Prostate gland (tissue), 2 donors: ENCODE measurements around the gene MRLN. TPM values are rescaled to one million over a fixed set of nuclear protein-coding genes. Genes with fewer than 3 reads are reported as not detected.

ENCODE experiments used
- DNase-seq: peaks from one replicate; pipeline ENCODE4 v3.0.0-alpha.2; 2019; ENCODE audit warnings: low spot score
- H3K27ac ChIP-seq, 2 donors: fragments of 200-600 bp; sonication (generic); 2 replicates each; pipeline ENCODE4 v1.5.1; 2017 to 2019
- H3K27me3 ChIP-seq: fragments of 200-600 bp; sonication (generic); replicated peaks from 2 replicates; pipeline ENCODE4 v1.5.1; 2019; ENCODE audit not compliant: insufficient read depth
- H3K36me3 ChIP-seq, 2 donors: fragments of 200-600 bp; sonication (generic); 1 replicate in 1 of 2; 2 replicates in 1 of 2; pipeline versions ENCODE4 v1.5.1 to v1.8.1; 2017 to 2019
- H3K4me1 ChIP-seq: fragments of 200-600 bp; sonication (generic); replicated peaks from 2 replicates; pipeline ENCODE4 v1.5.1; 2019
- H3K4me3 ChIP-seq, 2 donors: fragments of 200-600 bp; sonication (generic); 2 replicates each; pipeline ENCODE4 v1.5.1; 2017 to 2019
- H3K9me3 ChIP-seq: fragments of 200-600 bp; sonication (generic); 2 replicates; pipeline ENCODE4 v1.5.1; 2017
- POLR2A ChIP-seq: fragments of 450-650 bp; IDR thresholded peaks from one replicate; pipeline ENCODE4 v1.6.1; 2016; ENCODE audit warnings: antibody characterized with exemption, mild to moderate bottlenecking
- POLR2AphosphoS5 ChIP-seq: sonication (generic); formaldehyde crosslinking; IDR thresholded peaks from one replicate; pipeline ENCODE4 v1.6.1; 2017; ENCODE audit warnings: antibody characterized with exemption
- whole genome bisulfite sequencing: methylation state at CpG from one replicate; pipeline ENCODE4 v1.1.5; 2018; 5-methylcytosine and 5-hydroxymethylcytosine counted together
- intact Hi-C: fragments of 100-400 bp; cut with DNase I; formaldehyde crosslinking; loops from one replicate; pipeline ENCODE4 v1.14.2; 2022
- total RNA-seq, 2 donors: library from RNA; depleted of rRNA; stranded (reverse); fragments of >200 nt; gene quantifications; one replicate each; pipeline ENCODE4 v1.1.0, GENCODE V29; 2016
- TF ChIP-seq, protein P1 (sequence below), 4 experiments: fragments of 200-600 bp in 2 of 4; fragments of 450-650 bp in 2 of 4; sonication (generic) in 2 of 4; IDR thresholded peaks; 1 replicate in 3 of 4; 2 replicates in 1 of 4; pipeline ENCODE4 v1.5.1; 2016 to 2019; ENCODE audit warnings: antibody characterized with exemption in 4 of 4, mild to moderate bottlenecking in 2 of 4, moderate library complexity in 2 of 4

MRLN gene
- total RNA-seq, 2 donors from 2014 or later, result not detected

DNA sequence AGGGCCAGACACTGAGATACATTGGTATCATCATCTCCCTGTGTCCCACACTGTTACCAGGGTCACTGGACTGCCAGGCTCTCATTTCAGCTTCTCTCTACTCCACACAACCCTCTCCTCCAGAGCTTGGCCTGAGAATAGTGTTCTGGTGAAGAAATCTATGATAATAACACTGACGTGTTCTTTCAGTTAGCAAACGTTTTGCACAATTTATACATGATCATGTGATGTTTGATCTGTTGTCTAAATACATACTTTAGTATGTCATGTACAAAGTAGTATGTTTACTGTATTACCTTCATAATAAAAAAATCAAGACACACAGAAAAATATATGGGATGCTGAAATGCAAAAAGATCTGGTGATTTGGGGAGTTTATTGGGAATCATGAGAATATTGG is 48.6 kb downstream of the MRLN start:
- no peak for DNase-seq
- Histone ChIP-seq H3K4me1 (no peaks in the 10 kb centered on the region), H3K36me3 (no peaks in the 10 kb centered on the region), H3K9me3 (no peaks in the 10 kb centered on the region), H3K27ac (peak overlapping the region; percentile 32 to 41), H3K27me3 (no peaks in the 10 kb centered on the region), H3K4me3 (no peak overlapping the region)
- TF ChIP-seq POLR2AphosphoS5, result peak; percentile 58
- no peak for TF ChIP-seq POLR2A
- TF ChIP-seq, protein P1, sequence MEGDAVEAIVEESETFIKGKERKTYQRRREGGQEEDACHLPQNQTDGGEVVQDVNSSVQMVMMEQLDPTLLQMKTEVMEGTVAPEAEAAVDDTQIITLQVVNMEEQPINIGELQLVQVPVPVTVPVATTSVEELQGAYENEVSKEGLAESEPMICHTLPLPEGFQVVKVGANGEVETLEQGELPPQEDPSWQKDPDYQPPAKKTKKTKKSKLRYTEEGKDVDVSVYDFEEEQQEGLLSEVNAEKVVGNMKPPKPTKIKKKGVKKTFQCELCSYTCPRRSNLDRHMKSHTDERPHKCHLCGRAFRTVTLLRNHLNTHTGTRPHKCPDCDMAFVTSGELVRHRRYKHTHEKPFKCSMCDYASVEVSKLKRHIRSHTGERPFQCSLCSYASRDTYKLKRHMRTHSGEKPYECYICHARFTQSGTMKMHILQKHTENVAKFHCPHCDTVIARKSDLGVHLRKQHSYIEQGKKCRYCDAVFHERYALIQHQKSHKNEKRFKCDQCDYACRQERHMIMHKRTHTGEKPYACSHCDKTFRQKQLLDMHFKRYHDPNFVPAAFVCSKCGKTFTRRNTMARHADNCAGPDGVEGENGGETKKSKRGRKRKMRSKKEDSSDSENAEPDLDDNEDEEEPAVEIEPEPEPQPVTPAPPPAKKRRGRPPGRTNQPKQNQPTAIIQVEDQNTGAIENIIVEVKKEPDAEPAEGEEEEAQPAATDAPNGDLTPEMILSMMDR (IDR thresholded peaks at IDR 0.05), result no peak
- intact Hi-C loops, result loop anchor here (5.0 kb wide), 1 partner anchor 103 kb away; no protein-coding TSS in a partner anchor
- 29% methylated on average over 2 of the region's 2 CpGs for WGBS

DNA sequence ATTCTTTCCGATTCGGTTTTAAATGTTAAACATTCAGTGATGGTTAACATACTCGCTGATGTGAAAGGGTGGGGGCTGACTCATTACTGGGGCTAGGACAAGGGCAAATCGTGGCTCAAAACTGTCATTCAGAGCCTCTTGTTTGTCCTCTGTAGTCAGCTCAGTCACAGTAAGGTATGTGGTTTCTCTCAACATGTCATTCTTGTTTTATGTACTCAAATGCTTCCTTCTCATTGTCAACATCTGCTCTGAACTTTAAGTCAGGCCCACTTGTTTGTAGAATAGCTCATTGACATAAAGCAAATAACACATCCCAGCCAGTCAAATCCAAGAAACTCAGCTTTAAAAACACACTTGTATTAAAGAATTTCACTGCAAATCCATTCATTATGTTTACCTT is 50.9 kb downstream of the MRLN start:
- peak overlapping the region; percentile 32 to 57 for H3K27ac ChIP-seq
- 69% methylated on average over 4 of the region's 4 CpGs for WGBS
- no peaks in the 10 kb centered on the region for H3K4me1 ChIP-seq
- H3K9me3 ChIP-seq, result no peaks in the 10 kb centered on the region
- H3K27me3 ChIP-seq, result no peaks in the 10 kb centered on the region
- peak; percentile 13 for DNase-seq
- H3K36me3 ChIP-seq, result no peaks in the 10 kb centered on the region
- no peak overlapping the region for H3K4me3 ChIP-seq
- intact Hi-C loops, result no loop called here
- TF ChIP-seq POLR2A (no peak), POLR2AphosphoS5 (peak; percentile 70)

DNA sequence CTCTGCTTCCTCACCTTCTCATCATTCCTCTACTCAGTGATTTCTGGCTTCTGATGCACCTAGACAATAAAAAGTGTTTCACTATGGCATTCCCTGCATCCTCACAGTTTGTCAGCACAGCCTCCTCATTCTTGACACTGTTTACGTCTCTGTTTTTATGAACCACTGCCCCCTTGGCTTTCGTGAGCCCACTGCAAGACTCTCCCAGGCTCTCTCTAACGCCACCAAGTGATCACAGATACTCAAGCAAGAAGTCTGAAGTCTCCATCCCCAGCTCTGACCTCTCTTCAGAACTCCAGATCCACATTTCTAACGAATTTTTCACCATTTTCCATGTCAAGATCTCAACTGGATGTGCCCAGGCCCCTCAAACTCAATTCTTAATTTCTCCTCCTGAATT is 52.5 kb downstream of the MRLN start:
- Histone ChIP-seq H3K36me3 (no peaks in the 10 kb centered on the region), H3K4me3 (no peak overlapping the region), H3K4me1 (no peaks in the 10 kb centered on the region), H3K27ac (no peak overlapping the region), H3K9me3 (no peaks in the 10 kb centered on the region), H3K27me3 (no peaks in the 10 kb centered on the region)
- intact Hi-C loops, result no loop called here
- no peak for DNase-seq
- whole genome bisulfite sequencing, result 73% methylated on average over 4 of the region's 4 CpGs
- TF ChIP-seq POLR2A (no peak), POLR2AphosphoS5 (no peak)
- TF ChIP-seq, protein P1 (IDR thresholded peaks at IDR 0.05), result no peak

DNA sequence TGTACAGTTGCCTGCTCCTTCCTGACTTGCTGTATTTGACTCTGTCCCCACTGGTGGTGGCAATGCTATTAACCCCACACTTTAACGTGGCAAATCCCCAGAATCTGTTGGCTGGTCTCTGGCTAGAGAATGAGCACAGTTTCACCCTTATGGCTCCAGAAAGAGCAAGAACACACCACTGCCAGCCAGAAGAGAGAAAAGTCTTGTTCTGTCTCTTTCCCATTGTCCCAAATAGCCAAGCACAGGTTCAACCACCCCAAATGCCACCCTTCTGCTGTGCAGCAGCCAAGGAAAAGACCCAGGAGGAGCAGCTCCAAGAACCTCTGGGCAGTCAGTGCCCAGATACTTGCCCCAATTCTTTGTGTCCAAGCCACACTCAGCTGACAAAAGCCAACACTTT is 54.9 kb downstream of the MRLN start:
- no peak for DNase-seq
- H3K4me3 ChIP-seq, result no peak overlapping the region
- TF ChIP-seq, protein P1 (IDR thresholded peaks at IDR 0.05), result no peak
- no peak for TF ChIP-seq POLR2A
- TF ChIP-seq POLR2AphosphoS5, result no peak
- intact Hi-C loops, result no loop called here
- no peaks in the 10 kb centered on the region for H3K27me3 ChIP-seq
- no peaks in the 10 kb centered on the region for H3K36me3 ChIP-seq
- 65% methylated on average over 1 of the region's 1 CpG for WGBS
- no peaks in the 10 kb centered on the region for H3K4me1 ChIP-seq
- no peaks in the 10 kb centered on the region for H3K9me3 ChIP-seq
- no peak overlapping the region for H3K27ac ChIP-seq

DNA sequence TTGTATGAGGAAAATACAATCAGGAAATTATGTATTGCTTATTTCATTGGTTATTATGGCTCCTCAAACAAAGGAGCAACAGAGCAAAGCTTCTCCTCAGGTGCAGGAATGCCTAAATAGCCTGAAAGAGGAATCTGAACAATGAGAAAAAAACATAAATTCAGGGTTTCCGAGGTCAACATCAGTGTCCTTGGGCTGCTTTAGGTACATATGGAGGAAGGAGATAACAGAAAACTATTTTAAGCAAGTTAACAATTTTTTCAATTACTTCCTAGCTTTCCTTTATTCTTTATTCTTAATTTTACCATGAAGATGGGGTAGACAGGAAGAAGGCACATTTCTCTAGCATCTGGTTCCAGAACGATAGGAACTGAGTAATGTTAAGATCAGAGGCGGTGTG is 57.6 kb downstream of the MRLN start:
- Histone ChIP-seq H3K36me3 (no peaks in the 10 kb centered on the region), H3K4me3 (no peak overlapping the region), H3K4me1 (no peaks in the 10 kb centered on the region), H3K9me3 (no peaks in the 10 kb centered on the region), H3K27me3 (no peaks in the 10 kb centered on the region), H3K27ac (no peak overlapping the region)
- 83% methylated on average over 3 of the region's 3 CpGs for WGBS
- no peak for DNase-seq
- intact Hi-C loops, result no loop called here
- TF ChIP-seq, protein P1 (IDR thresholded peaks at IDR 0.05), result no peak
